ENCODE data around the gene SPCS1.

SPCS1 gene

GRCh38 chr3:52733256-52733891, 27.5 kb downstream of the SPCS1 start:
- no peak for DNase-seq

GRCh38 chr3:52739730-52740129, 33.8 kb downstream of the SPCS1 start:
- DNase-seq, result no peak

- no peak for DNase-seq
These were observed 36.6 kb downstream of the SPCS1 start for GRCh38 chr3:52742418-52743041.

- no peak for DNase-seq
These were observed 37.2 kb downstream of the SPCS1 start for GRCh38 chr3:52743152-52743551.

- no peak for DNase-seq
These were observed 37.8 kb downstream of the SPCS1 start for GRCh38 chr3:52743721-52744120.

GRCh38 chr3:52752045-52752660, 46.2 kb downstream of the SPCS1 start:
- DNase-seq, result no peak

GRCh38 chr3:52754373-52754772, 48.5 kb downstream of the SPCS1 start:
- DNase-seq, result no peak

GRCh38 chr3:52756141-52756540, 50.2 kb downstream of the SPCS1 start:
- no peak for DNase-seq
